BLaER1 (cell line): ENCODE data around the gene OR2A12.

ENCODE experiments used
- H3K27ac ChIP-seq: shearing (Covaris generic); formaldehyde crosslinking; 2 replicates; pipeline ENCODE4 v1.8.1; 2022
- H3K27me3 ChIP-seq: shearing (Covaris generic); formaldehyde crosslinking; 2 replicates; pipeline ENCODE4 v1.8.1; 2022
- H3K36me3 ChIP-seq: shearing (Covaris generic); formaldehyde crosslinking; 2 replicates; pipeline ENCODE4 v1.8.1; 2022
- H3K4me1 ChIP-seq: shearing (Covaris generic); formaldehyde crosslinking; 2 replicates; pipeline ENCODE4 v1.8.1; 2022
- H3K4me2 ChIP-seq: shearing (Covaris generic); formaldehyde crosslinking; 2 replicates; pipeline ENCODE4 v1.8.1; 2022
- H3K4me3 ChIP-seq: shearing (Covaris generic); formaldehyde crosslinking; 2 replicates; pipeline ENCODE4 v1.8.1; 2022
- H3K9ac ChIP-seq: shearing (Covaris generic); formaldehyde crosslinking; 2 replicates; pipeline ENCODE4 v1.8.1; 2022
- H3K9me3 ChIP-seq: shearing (Covaris generic); formaldehyde crosslinking; 2 replicates; pipeline ENCODE4 v1.8.1; 2022
- H4K20me1 ChIP-seq: shearing (Covaris generic); formaldehyde crosslinking; 2 replicates; pipeline ENCODE4 v1.8.1; 2022
- Cebpa-rat ChIP-seq: shearing (Covaris generic); IDR thresholded peaks from 2 replicates; pipeline ENCODE4 v1.8.1; 2022

Gene OR2A12

GRCh38 chr7:144069511-144069910 lies 16.6 kb upstream of the OR2A12 start, which contains the start of gene OR2A25:
TSS of gene OR2A25 (plus strand) at chr7:144069811. CDS start at chr7:144074220, 4,409 bp downstream.
- Histone ChIP-seq H3K4me1 (no peaks in the 10 kb centered on the region), H3K36me3 (no peaks in the 10 kb centered on the region), H3K27me3 (no peaks in the 10 kb centered on the region), H3K4me3 (no peak within 1 kb of the TSS), H3K9me3 (no peaks in the 10 kb centered on the region), H3K9ac (no peak within 1 kb of the TSS), H4K20me1 (no peaks in the 10 kb centered on the region), H3K27ac (no peak within 1 kb of the TSS), H3K4me2 (no peak within 1 kb of the TSS)
- TF ChIP-seq Cebpa-rat, result no peak

- H3K27me3 ChIP-seq, result no peaks in the 10 kb centered on the region
- no peak overlapping the region for H3K4me3 ChIP-seq
- no peaks in the 10 kb centered on the region for H3K4me1 ChIP-seq
- no peaks in the 10 kb centered on the region for H3K36me3 ChIP-seq
- no peak overlapping the region for H3K4me2 ChIP-seq
- H4K20me1 ChIP-seq, result no peaks in the 10 kb centered on the region
- no peak overlapping the region for H3K9ac ChIP-seq
- H3K27ac ChIP-seq, result no peak overlapping the region
- no peak for TF ChIP-seq Cebpa-rat
- H3K9me3 ChIP-seq, result no peaks in the 10 kb centered on the region
Observed at GRCh38 chr7:144069953-144070352, 16.1 kb upstream of the OR2A12 start.

GRCh38 chr7:144074374-144074773 lies 11.7 kb upstream of the OR2A12 start:
- Histone ChIP-seq H3K27me3 (no peaks in the 10 kb centered on the region), H3K27ac (no peak overlapping the region), H3K9me3 (no peaks in the 10 kb centered on the region), H3K4me2 (no peak overlapping the region), H3K4me3 (no peak overlapping the region), H3K9ac (no peak overlapping the region), H3K36me3 (no peaks in the 10 kb centered on the region), H3K4me1 (no peaks in the 10 kb centered on the region), H4K20me1 (no peaks in the 10 kb centered on the region)
- no peak for TF ChIP-seq Cebpa-rat

GRCh38 chr7:144086730-144087129 lies 652 bp downstream of the OR2A12 start:
- TF ChIP-seq Cebpa-rat, result no peak
- Histone ChIP-seq H4K20me1 (no peaks in the 10 kb centered on the region), H3K27ac (no peak overlapping the region), H3K36me3 (no peaks in the 10 kb centered on the region), H3K9ac (no peak overlapping the region), H3K27me3 (no peaks in the 10 kb centered on the region), H3K4me2 (no peak overlapping the region), H3K4me1 (no peaks in the 10 kb centered on the region), H3K4me3 (no peak overlapping the region), H3K9me3 (no peaks in the 10 kb centered on the region)

- H3K4me2 ChIP-seq, result no peak overlapping the region
- H3K4me1 ChIP-seq, result no peaks in the 10 kb centered on the region
- no peak overlapping the region for H3K9ac ChIP-seq
- H3K27me3 ChIP-seq, result no peaks in the 10 kb centered on the region
- H4K20me1 ChIP-seq, result no peaks in the 10 kb centered on the region
- H3K4me3 ChIP-seq, result no peak overlapping the region
- H3K36me3 ChIP-seq, result no peaks in the 10 kb centered on the region
- no peak overlapping the region for H3K27ac ChIP-seq
- no peaks in the 10 kb centered on the region for H3K9me3 ChIP-seq
- no peak for TF ChIP-seq Cebpa-rat
Observed at GRCh38 chr7:144087230-144087629, 1.2 kb downstream of the OR2A12 start.

GRCh38 chr7:144090667-144091066 lies 4.6 kb downstream of the OR2A12 start:
- no peaks in the 10 kb centered on the region for H3K27me3 ChIP-seq
- no peak for TF ChIP-seq Cebpa-rat
- no peak overlapping the region for H3K9ac ChIP-seq

GRCh38 chr7:144098776-144099175 lies 12.7 kb downstream of the OR2A12 start:
- no peak for TF ChIP-seq Cebpa-rat
- Histone ChIP-seq H3K4me3 (no peak overlapping the region), H3K9me3 (no peaks in the 10 kb centered on the region), H3K4me2 (no peak overlapping the region), H3K36me3 (no peaks in the 10 kb centered on the region), H3K4me1 (no peaks in the 10 kb centered on the region), H3K27ac (no peak overlapping the region), H3K27me3 (no peaks in the 10 kb centered on the region), H4K20me1 (no peaks in the 10 kb centered on the region), H3K9ac (no peak overlapping the region)

More at GRCh38 chr7:144090667-144091066, 4.6 kb downstream of the OR2A12 start:
- no peaks in the 10 kb centered on the region for H3K4me1 ChIP-seq
- no peak overlapping the region for H3K4me3 ChIP-seq
- no peak overlapping the region for H3K4me2 ChIP-seq
- no peaks in the 10 kb centered on the region for H4K20me1 ChIP-seq
- no peaks in the 10 kb centered on the region for H3K9me3 ChIP-seq
- H3K36me3 ChIP-seq, result no peaks in the 10 kb centered on the region
- no peak overlapping the region for H3K27ac ChIP-seq

- no peak overlapping the region for H3K9ac ChIP-seq
- H3K4me1 ChIP-seq, result peaks cover 2% of the 10 kb centered on the region; the same call in 1 of the 2 replicates
- TF ChIP-seq Cebpa-rat, result no peak
- H3K27ac ChIP-seq, result no peak overlapping the region
- H4K20me1 ChIP-seq, result no peaks in the 10 kb centered on the region
- H3K36me3 ChIP-seq, result no peaks in the 10 kb centered on the region
- H3K4me2 ChIP-seq, result no peak overlapping the region
- no peaks in the 10 kb centered on the region for H3K9me3 ChIP-seq
- H3K4me3 ChIP-seq, result no peak overlapping the region
- H3K27me3 ChIP-seq, result no peaks in the 10 kb centered on the region
Observed at GRCh38 chr7:144100607-144101006, 14.5 kb downstream of the OR2A12 start.

GRCh38 chr7:144102041-144102440 lies 16.0 kb downstream of the OR2A12 start:
- H3K27me3 ChIP-seq, result no peaks in the 10 kb centered on the region
- H4K20me1 ChIP-seq, result no peaks in the 10 kb centered on the region
- H3K36me3 ChIP-seq, result no peaks in the 10 kb centered on the region
- no peak overlapping the region for H3K4me2 ChIP-seq
- no peaks in the 10 kb centered on the region for H3K9me3 ChIP-seq
- no peak for TF ChIP-seq Cebpa-rat
- H3K4me3 ChIP-seq, result no peak overlapping the region
- H3K4me1 ChIP-seq, result peaks cover 5% of the 10 kb centered on the region; the same call in 1 of the 2 replicates
- H3K9ac ChIP-seq, result no peak overlapping the region
- H3K27ac ChIP-seq, result no peak overlapping the region

GRCh38 chr7:144105211-144105610 lies 19.1 kb downstream of the OR2A12 start:
- no peak overlapping the region for H3K27ac ChIP-seq
- no peak overlapping the region for H3K9ac ChIP-seq
- no peaks in the 10 kb centered on the region for H4K20me1 ChIP-seq
- TF ChIP-seq Cebpa-rat, result no peak
- H3K4me3 ChIP-seq, result no peak overlapping the region
- H3K36me3 ChIP-seq, result no peaks in the 10 kb centered on the region
- peaks cover 5% of the 10 kb centered on the region; the same call in 1 of the 2 replicates for H3K4me1 ChIP-seq
- no peaks in the 10 kb centered on the region for H3K9me3 ChIP-seq
- H3K4me2 ChIP-seq, result no peak overlapping the region
- H3K27me3 ChIP-seq, result no peaks in the 10 kb centered on the region

GRCh38 chr7:144109283-144109682 lies 23.2 kb downstream of the OR2A12 start, which contains the start of gene OR2A2:
TSS of gene OR2A2 (plus strand) at chr7:144109583. CDS start at chr7:144109583, 0 bp downstream.
- no peak within 1 kb of the TSS for H3K9ac ChIP-seq
- no peaks in the 10 kb centered on the region for H3K9me3 ChIP-seq
- no peaks in the 10 kb centered on the region for H3K36me3 ChIP-seq
- no peak within 1 kb of the TSS for H3K27ac ChIP-seq
- H4K20me1 ChIP-seq, result no peaks in the 10 kb centered on the region
- no peak within 1 kb of the TSS for H3K4me2 ChIP-seq
- no peak within 1 kb of the TSS for H3K4me3 ChIP-seq
- no peaks in the 10 kb centered on the region for H3K27me3 ChIP-seq
- TF ChIP-seq Cebpa-rat, result no peak
- H3K4me1 ChIP-seq, result peaks cover 5% of the 10 kb centered on the region; the same call in 1 of the 2 replicates
